ENCODE data around the gene CNTN1. TPM values are rescaled to one million over a fixed set of nuclear protein-coding genes. Genes with fewer than 3 reads are reported as not detected.

The CNTN1 gene
- total RNA-seq = not detected in 2 replicates

GRCh38 chr12:40691913-40692764 lies at the start of gene CNTN1:
Gene CNTN1 (plus strand): TSS chr12:40692439.
- no peak for DNase-seq (ENCODE audit: low spot score)
- H3K4me1 Mint-ChIP-seq (ENCODE audit: low read depth) = no peaks in the 10 kb centered on the region
- H3K4me3 Mint-ChIP-seq = no peak within 1 kb of the TSS
- H3K27me3 Mint-ChIP-seq (ENCODE audit: insufficient read depth) = peaks cover 35% of the 10 kb centered on the region
- no peak within 1 kb of the TSS for H3K27ac Mint-ChIP-seq
- no peaks in the 10 kb centered on the region for H3K9me3 Mint-ChIP-seq
- H3K36me3 Mint-ChIP-seq (ENCODE audit: low read depth) = no peaks in the 10 kb centered on the region
- intact Hi-C loops (cut with micrococcal nuclease) = no loop called here

- no peaks in the 10 kb centered on the region for H3K4me1 Mint-ChIP-seq (ENCODE audit: low read depth)
- H3K9me3 Mint-ChIP-seq = peaks cover 13% of the 10 kb centered on the region
- intact Hi-C loops (cut with micrococcal nuclease) = no loop called here
- no peak overlapping the region for H3K4me3 Mint-ChIP-seq
- no peaks in the 10 kb centered on the region for H3K36me3 Mint-ChIP-seq (ENCODE audit: low read depth)
- no peaks in the 10 kb centered on the region for H3K27me3 Mint-ChIP-seq (ENCODE audit: insufficient read depth)
- no peak for DNase-seq (ENCODE audit: low spot score)
- no peak overlapping the region for H3K27ac Mint-ChIP-seq
Measured at GRCh38 chr12:40643506-40643905, 48.7 kb upstream of the CNTN1 start.

GRCh38 chr12:40643976-40644375 lies 48.3 kb upstream of the CNTN1 start:
- Mint-ChIP-seq H3K27ac (no peak overlapping the region), H3K27me3 (ENCODE audit: insufficient read depth) (no peaks in the 10 kb centered on the region), H3K4me1 (ENCODE audit: low read depth) (no peaks in the 10 kb centered on the region), H3K9me3 (peaks cover 13% of the 10 kb centered on the region), H3K4me3 (no peak overlapping the region), H3K36me3 (ENCODE audit: low read depth) (no peaks in the 10 kb centered on the region)
- intact Hi-C loops (cut with micrococcal nuclease) = no loop called here
- DNase-seq (ENCODE audit: low spot score) = no peak

GRCh38 chr12:40644708-40645107 lies 47.5 kb upstream of the CNTN1 start:
- Mint-ChIP-seq H3K4me3 (no peak overlapping the region), H3K27ac (no peak overlapping the region), H3K27me3 (ENCODE audit: insufficient read depth) (no peaks in the 10 kb centered on the region), H3K36me3 (ENCODE audit: low read depth) (no peaks in the 10 kb centered on the region), H3K9me3 (peaks cover 7% of the 10 kb centered on the region), H3K4me1 (ENCODE audit: low read depth) (no peaks in the 10 kb centered on the region)
- no peak for DNase-seq (ENCODE audit: low spot score)
- intact Hi-C loops (cut with micrococcal nuclease) = no loop called here

- Mint-ChIP-seq H3K27ac (no peak overlapping the region), H3K9me3 (peaks cover 5% of the 10 kb centered on the region), H3K27me3 (ENCODE audit: insufficient read depth) (no peaks in the 10 kb centered on the region), H3K4me1 (ENCODE audit: low read depth) (no peaks in the 10 kb centered on the region), H3K36me3 (ENCODE audit: low read depth) (no peaks in the 10 kb centered on the region), H3K4me3 (no peak overlapping the region)
- intact Hi-C loops (cut with micrococcal nuclease) = no loop called here
- DNase-seq (ENCODE audit: low spot score) = no peak
Measured at GRCh38 chr12:40645361-40645760, 46.9 kb upstream of the CNTN1 start.

- Mint-ChIP-seq H3K36me3 (ENCODE audit: low read depth) (no peaks in the 10 kb centered on the region), H3K4me1 (ENCODE audit: low read depth) (no peaks in the 10 kb centered on the region), H3K9me3 (peaks cover 3% of the 10 kb centered on the region), H3K27ac (no peak overlapping the region), H3K27me3 (ENCODE audit: insufficient read depth) (no peaks in the 10 kb centered on the region), H3K4me3 (no peak overlapping the region)
- intact Hi-C loops (cut with micrococcal nuclease) = no loop called here
- no peak for DNase-seq (ENCODE audit: low spot score)
Measured at GRCh38 chr12:40646456-40646855, 45.8 kb upstream of the CNTN1 start.

GRCh38 chr12:40646911-40647310 lies 45.3 kb upstream of the CNTN1 start:
- H3K4me1 Mint-ChIP-seq (ENCODE audit: low read depth) = no peaks in the 10 kb centered on the region
- H3K27ac Mint-ChIP-seq = no peak overlapping the region
- DNase-seq (ENCODE audit: low spot score) = no peak
- intact Hi-C loops (cut with micrococcal nuclease) = no loop called here
- H3K4me3 Mint-ChIP-seq = no peak overlapping the region
- H3K9me3 Mint-ChIP-seq = peaks cover 3% of the 10 kb centered on the region
- no peaks in the 10 kb centered on the region for H3K36me3 Mint-ChIP-seq (ENCODE audit: low read depth)
- H3K27me3 Mint-ChIP-seq (ENCODE audit: insufficient read depth) = no peaks in the 10 kb centered on the region

GRCh38 chr12:40647651-40648050 lies 44.6 kb upstream of the CNTN1 start:
- Mint-ChIP-seq H3K27me3 (ENCODE audit: insufficient read depth) (no peaks in the 10 kb centered on the region), H3K36me3 (ENCODE audit: low read depth) (no peaks in the 10 kb centered on the region), H3K4me3 (no peak overlapping the region), H3K4me1 (ENCODE audit: low read depth) (no peaks in the 10 kb centered on the region), H3K9me3 (peaks cover 3% of the 10 kb centered on the region), H3K27ac (no peak overlapping the region)
- DNase-seq (ENCODE audit: low spot score) = no peak
- intact Hi-C loops (cut with micrococcal nuclease) = no loop called here

GRCh38 chr12:40648519-40648918 lies 43.7 kb upstream of the CNTN1 start:
- no peak overlapping the region for H3K27ac Mint-ChIP-seq
- no peaks in the 10 kb centered on the region for H3K4me1 Mint-ChIP-seq (ENCODE audit: low read depth)
- DNase-seq (ENCODE audit: low spot score) = no peak
- no peaks in the 10 kb centered on the region for H3K27me3 Mint-ChIP-seq (ENCODE audit: insufficient read depth)
- no peaks in the 10 kb centered on the region for H3K36me3 Mint-ChIP-seq (ENCODE audit: low read depth)
- no peaks in the 10 kb centered on the region for H3K9me3 Mint-ChIP-seq
- intact Hi-C loops (cut with micrococcal nuclease) = no loop called here
- no peak overlapping the region for H3K4me3 Mint-ChIP-seq

- no peaks in the 10 kb centered on the region for H3K27me3 Mint-ChIP-seq (ENCODE audit: insufficient read depth)
- H3K27ac Mint-ChIP-seq = no peak overlapping the region
- intact Hi-C loops (cut with micrococcal nuclease) = no loop called here
- H3K4me3 Mint-ChIP-seq = no peak overlapping the region
- no peaks in the 10 kb centered on the region for H3K9me3 Mint-ChIP-seq
- no peaks in the 10 kb centered on the region for H3K4me1 Mint-ChIP-seq (ENCODE audit: low read depth)
- no peaks in the 10 kb centered on the region for H3K36me3 Mint-ChIP-seq (ENCODE audit: low read depth)
- DNase-seq (ENCODE audit: low spot score) = no peak
Measured at GRCh38 chr12:40650038-40650704, 42.1 kb upstream of the CNTN1 start.

GRCh38 chr12:40655451-40655850 lies 36.8 kb upstream of the CNTN1 start:
- Mint-ChIP-seq H3K27me3 (ENCODE audit: insufficient read depth) (no peaks in the 10 kb centered on the region), H3K27ac (no peak overlapping the region), H3K36me3 (ENCODE audit: low read depth) (no peaks in the 10 kb centered on the region), H3K9me3 (no peaks in the 10 kb centered on the region), H3K4me3 (no peak overlapping the region), H3K4me1 (ENCODE audit: low read depth) (no peaks in the 10 kb centered on the region)
- intact Hi-C loops (cut with micrococcal nuclease) = no loop called here
- no peak for DNase-seq (ENCODE audit: low spot score)

- H3K36me3 Mint-ChIP-seq (ENCODE audit: low read depth) = no peaks in the 10 kb centered on the region
- H3K27ac Mint-ChIP-seq = no peak overlapping the region
- no peak overlapping the region for H3K4me3 Mint-ChIP-seq
- no peaks in the 10 kb centered on the region for H3K4me1 Mint-ChIP-seq (ENCODE audit: low read depth)
- DNase-seq (ENCODE audit: low spot score) = no peak
- H3K27me3 Mint-ChIP-seq (ENCODE audit: insufficient read depth) = no peaks in the 10 kb centered on the region
- intact Hi-C loops (cut with micrococcal nuclease) = no loop called here
- no peaks in the 10 kb centered on the region for H3K9me3 Mint-ChIP-seq
Measured at GRCh38 chr12:40662366-40662765, 29.9 kb upstream of the CNTN1 start.

- H3K4me3 Mint-ChIP-seq = no peak overlapping the region
- intact Hi-C loops (cut with micrococcal nuclease) = no loop called here
- no peak for DNase-seq (ENCODE audit: low spot score)
- H3K27me3 Mint-ChIP-seq (ENCODE audit: insufficient read depth) = no peaks in the 10 kb centered on the region
- no peak overlapping the region for H3K27ac Mint-ChIP-seq
- no peaks in the 10 kb centered on the region for H3K4me1 Mint-ChIP-seq (ENCODE audit: low read depth)
- H3K36me3 Mint-ChIP-seq (ENCODE audit: low read depth) = no peaks in the 10 kb centered on the region
- H3K9me3 Mint-ChIP-seq = no peaks in the 10 kb centered on the region
Measured at GRCh38 chr12:40663781-40664180, 28.5 kb upstream of the CNTN1 start.
